ENCODE measurements around the gene IYD. TPM values are rescaled to one million over a fixed set of nuclear protein-coding genes. Genes with fewer than 3 reads are reported as not detected.

Gene IYD
- total RNA-seq, 4 donors from 2014 or later: 0.83 to 57.0 (median 36.8) TPM

DNA sequence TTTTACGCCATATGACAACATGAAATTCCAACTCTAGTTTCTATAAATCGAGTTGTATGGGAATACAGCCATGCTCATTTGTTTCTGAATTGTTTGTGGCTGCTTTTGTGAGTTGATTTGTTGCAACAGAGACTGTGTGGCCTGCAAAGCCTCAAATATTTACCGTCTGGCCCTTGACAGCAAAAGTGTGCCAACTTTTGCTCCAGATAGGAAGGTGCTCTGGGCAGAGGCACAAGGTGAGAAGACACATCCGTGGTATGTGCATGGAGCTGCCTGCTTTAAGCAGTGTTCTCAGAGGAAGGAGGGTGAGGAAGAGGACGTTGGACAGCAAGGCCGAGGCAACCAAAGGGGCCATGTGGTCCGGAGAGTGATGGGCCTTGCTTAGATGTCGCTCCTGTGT lies 57.4 kb downstream of the IYD start:
- TF ChIP-seq, protein P1, sequence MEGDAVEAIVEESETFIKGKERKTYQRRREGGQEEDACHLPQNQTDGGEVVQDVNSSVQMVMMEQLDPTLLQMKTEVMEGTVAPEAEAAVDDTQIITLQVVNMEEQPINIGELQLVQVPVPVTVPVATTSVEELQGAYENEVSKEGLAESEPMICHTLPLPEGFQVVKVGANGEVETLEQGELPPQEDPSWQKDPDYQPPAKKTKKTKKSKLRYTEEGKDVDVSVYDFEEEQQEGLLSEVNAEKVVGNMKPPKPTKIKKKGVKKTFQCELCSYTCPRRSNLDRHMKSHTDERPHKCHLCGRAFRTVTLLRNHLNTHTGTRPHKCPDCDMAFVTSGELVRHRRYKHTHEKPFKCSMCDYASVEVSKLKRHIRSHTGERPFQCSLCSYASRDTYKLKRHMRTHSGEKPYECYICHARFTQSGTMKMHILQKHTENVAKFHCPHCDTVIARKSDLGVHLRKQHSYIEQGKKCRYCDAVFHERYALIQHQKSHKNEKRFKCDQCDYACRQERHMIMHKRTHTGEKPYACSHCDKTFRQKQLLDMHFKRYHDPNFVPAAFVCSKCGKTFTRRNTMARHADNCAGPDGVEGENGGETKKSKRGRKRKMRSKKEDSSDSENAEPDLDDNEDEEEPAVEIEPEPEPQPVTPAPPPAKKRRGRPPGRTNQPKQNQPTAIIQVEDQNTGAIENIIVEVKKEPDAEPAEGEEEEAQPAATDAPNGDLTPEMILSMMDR (IDR thresholded peaks at IDR 0.05): no peak
- TF ChIP-seq POLR2A (IDR thresholded peaks at IDR 0.05): no peak
- Histone ChIP-seq H3K4me1 (no peaks in the 10 kb centered on the region), H3K9me3 (no peaks in the 10 kb centered on the region), H3K4me3 (no peak overlapping the region), H3K36me3 (no peaks in the 10 kb centered on the region), H3K27me3 (no peaks in the 10 kb centered on the region), H3K27ac (no peak overlapping the region)
- DNase-seq: no peak

DNA sequence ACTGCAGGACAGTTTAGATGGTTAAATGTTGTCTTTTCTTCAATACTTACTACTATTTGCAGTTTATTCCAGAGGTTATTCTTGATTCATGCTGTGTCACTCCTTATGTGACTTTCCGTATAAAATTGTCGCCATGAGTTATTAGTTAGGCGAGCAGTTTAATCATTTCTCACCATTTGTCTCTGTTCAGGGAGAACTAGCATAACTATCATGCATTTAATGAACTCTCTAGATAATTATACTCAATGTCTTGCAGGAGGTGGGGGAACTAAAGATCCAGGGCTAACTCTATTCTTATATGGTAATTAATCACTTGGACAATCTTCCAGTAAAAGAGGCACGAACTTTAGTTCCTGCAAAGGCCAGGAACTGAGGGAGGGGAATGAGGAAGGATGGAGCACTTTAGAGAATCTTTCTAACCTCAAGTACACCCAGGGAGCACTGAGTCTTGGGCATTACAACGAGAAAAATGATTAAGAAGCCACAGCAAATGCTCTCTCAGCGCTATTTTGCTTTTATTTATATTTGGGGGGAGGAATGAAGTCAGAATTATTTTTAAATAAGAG lies 58.3 kb downstream of the IYD start:
- TF ChIP-seq POLR2A (IDR thresholded peaks at IDR 0.05): no peak
- TF ChIP-seq, protein P1 (IDR thresholded peaks at IDR 0.05): no peak
- H3K4me1 ChIP-seq: no peaks in the 10 kb centered on the region
- H3K4me3 ChIP-seq: no peak overlapping the region
- no peaks in the 10 kb centered on the region for H3K36me3 ChIP-seq
- H3K27ac ChIP-seq: no peak overlapping the region
- no peak for DNase-seq
- H3K27me3 ChIP-seq: no peaks in the 10 kb centered on the region
- H3K9me3 ChIP-seq: no peaks in the 10 kb centered on the region

DNA sequence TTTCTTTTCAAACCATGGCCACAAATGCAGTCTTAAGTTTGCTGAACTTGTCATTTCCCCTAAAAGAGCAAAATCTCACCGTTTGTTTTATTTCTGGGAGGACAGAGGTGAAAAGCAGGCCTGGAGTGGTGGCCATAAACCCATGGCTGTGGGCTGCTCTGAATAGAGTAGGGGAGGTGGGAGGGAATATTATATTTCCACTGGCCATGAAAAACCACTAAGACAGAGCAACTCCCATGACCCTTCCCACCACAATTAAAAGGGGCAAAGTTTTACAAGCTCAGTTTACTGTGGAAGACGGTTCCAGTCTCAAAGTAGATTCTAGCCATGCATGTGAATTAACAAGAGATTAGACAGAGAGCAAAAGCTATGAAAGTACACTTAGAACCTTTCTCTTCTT lies 59.0 kb downstream of the IYD start:
- no peaks in the 10 kb centered on the region for H3K4me1 ChIP-seq
- TF ChIP-seq POLR2A (IDR thresholded peaks at IDR 0.05): no peak
- TF ChIP-seq, protein P1 (IDR thresholded peaks at IDR 0.05): no peak
- no peak for DNase-seq
- H3K4me3 ChIP-seq: no peak overlapping the region
- H3K9me3 ChIP-seq: no peaks in the 10 kb centered on the region
- H3K36me3 ChIP-seq: no peaks in the 10 kb centered on the region
- H3K27me3 ChIP-seq: no peaks in the 10 kb centered on the region
- no peak overlapping the region for H3K27ac ChIP-seq

DNA sequence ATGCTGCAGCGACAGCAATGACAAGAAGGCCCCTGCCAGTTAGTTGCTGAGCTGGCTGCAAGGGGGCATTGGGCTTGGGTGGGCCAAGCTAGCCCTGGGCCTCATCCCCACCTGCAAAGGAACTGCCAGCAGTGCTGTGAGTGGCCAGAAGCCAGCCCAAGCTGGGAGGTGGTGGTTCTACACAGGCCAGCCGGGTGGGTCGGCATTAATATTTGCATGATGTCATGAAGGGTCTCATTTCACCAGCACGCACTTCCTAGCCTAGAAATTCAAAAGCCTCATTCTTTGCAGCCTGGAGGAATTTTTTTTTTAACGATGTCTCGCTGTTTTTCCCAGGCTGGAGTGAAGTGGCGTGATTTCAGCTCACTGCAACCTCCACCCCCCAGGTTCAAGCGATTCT lies 62.0 kb downstream of the IYD start:
- H3K27me3 ChIP-seq: no peaks in the 10 kb centered on the region
- no peak for DNase-seq
- H3K4me1 ChIP-seq: no peaks in the 10 kb centered on the region
- H3K9me3 ChIP-seq: no peaks in the 10 kb centered on the region
- no peak overlapping the region for H3K4me3 ChIP-seq
- H3K27ac ChIP-seq: no peak overlapping the region
- H3K36me3 ChIP-seq: no peaks in the 10 kb centered on the region
- TF ChIP-seq, protein P1 (IDR thresholded peaks at IDR 0.05): no peak
- TF ChIP-seq POLR2A (IDR thresholded peaks at IDR 0.05): no peak

- Histone ChIP-seq H3K4me1 (no peaks in the 10 kb centered on the region), H3K27ac (no peak overlapping the region), H3K36me3 (no peaks in the 10 kb centered on the region), H3K9me3 (no peaks in the 10 kb centered on the region), H3K4me3 (no peak overlapping the region), H3K27me3 (no peaks in the 10 kb centered on the region)
- no peak for DNase-seq
- no peak for TF ChIP-seq POLR2A (IDR thresholded peaks at IDR 0.05)
- TF ChIP-seq, protein P1 (IDR thresholded peaks at IDR 0.05): no peak
Observed at GRCh38 chr6:150435360-150435759, 66.5 kb downstream of the IYD start.

- H3K4me3 ChIP-seq: no peak overlapping the region
- TF ChIP-seq, protein P1 (IDR thresholded peaks at IDR 0.05): no peak
- no peak for TF ChIP-seq POLR2A (IDR thresholded peaks at IDR 0.05)
- DNase-seq: no peak
- H3K9me3 ChIP-seq: no peaks in the 10 kb centered on the region
- no peaks in the 10 kb centered on the region for H3K27me3 ChIP-seq
- H3K4me1 ChIP-seq: no peaks in the 10 kb centered on the region
- H3K36me3 ChIP-seq: no peaks in the 10 kb centered on the region
- H3K27ac ChIP-seq: no peak overlapping the region
Observed at GRCh38 chr6:150435832-150436231, 67.0 kb downstream of the IYD start.
